Right hindlimb (tissue), 1 donor: Measurements from ENCODE around the gene METTL15.
"Not testable (repeated sequence)": the region's sequence is repeated elsewhere in the genome, so short reads cannot be mapped to it uniquely, and the experiment has no call there.

ENCODE experiments used
- DNase-seq: peaks from one replicate; pipeline ENCODE4 v3.0.0-alpha.2; 2018

Gene METTL15

GRCh38 chr11:28110821-28111200, 2.6 kb downstream of the METTL15 start:
- DNase-seq: peak; percentile 24

GRCh38 chr11:28114116-28114515, 5.9 kb downstream of the METTL15 start:
- DNase-seq: no peak

- DNase-seq: no peak
Measured at GRCh38 chr11:28114731-28115130, 6.5 kb downstream of the METTL15 start.

- no peak for DNase-seq
Measured at GRCh38 chr11:28117712-28118111, 9.5 kb downstream of the METTL15 start.

- DNase-seq: no peak
Measured at GRCh38 chr11:28123151-28123581, 15.0 kb downstream of the METTL15 start.

GRCh38 chr11:28132548-28132947, 24.4 kb downstream of the METTL15 start:
- DNase-seq: no peak

GRCh38 chr11:28133146-28133545, 25.0 kb downstream of the METTL15 start:
- no peak for DNase-seq

- DNase-seq: not testable (repeated sequence)
Measured at GRCh38 chr11:28136157-28136556, 28.0 kb downstream of the METTL15 start.

- no peak for DNase-seq
Measured at GRCh38 chr11:28137366-28137765, 29.2 kb downstream of the METTL15 start.

- no peak for DNase-seq
Measured at GRCh38 chr11:28137832-28138231, 29.6 kb downstream of the METTL15 start.

- no peak for DNase-seq
Measured at GRCh38 chr11:28139841-28140415, 31.7 kb downstream of the METTL15 start.

- no peak for DNase-seq
Measured at GRCh38 chr11:28140689-28141455, 32.7 kb downstream of the METTL15 start.

GRCh38 chr11:28142724-28143123, 34.5 kb downstream of the METTL15 start:
- no peak for DNase-seq

GRCh38 chr11:28144808-28145207, 36.6 kb downstream of the METTL15 start:
- DNase-seq: no peak

- DNase-seq: no peak
Measured at GRCh38 chr11:28146123-28146751, 38.0 kb downstream of the METTL15 start.

GRCh38 chr11:28152743-28153142, 44.6 kb downstream of the METTL15 start:
- DNase-seq: no peak

- DNase-seq: no peak
Measured at GRCh38 chr11:28153586-28153985, 45.4 kb downstream of the METTL15 start.

GRCh38 chr11:28168718-28169117, 60.5 kb downstream of the METTL15 start:
- no peak for DNase-seq

- DNase-seq: no peak
Measured at GRCh38 chr11:28169816-28170215, 61.6 kb downstream of the METTL15 start.

- DNase-seq: no peak
Measured at GRCh38 chr11:28170759-28171158, 62.6 kb downstream of the METTL15 start.

- DNase-seq: no peak
Measured at GRCh38 chr11:28176351-28176750, 68.2 kb downstream of the METTL15 start.

GRCh38 chr11:28195449-28195848, 87.3 kb downstream of the METTL15 start:
- no peak for DNase-seq

- no peak for DNase-seq
Measured at GRCh38 chr11:28209906-28210305, 101.7 kb downstream of the METTL15 start.

GRCh38 chr11:28222063-28222462, 113.9 kb downstream of the METTL15 start:
- not testable (repeated sequence) for DNase-seq
